ENCODE results near the gene GRM1. TPM values are rescaled to one million over a fixed set of nuclear protein-coding genes. Genes with fewer than 3 reads are reported as not detected.

Gene GRM1
- polyA plus RNA-seq, 2 of the 4 experiments (the other 2 are of a cell fraction) = 0.04 TPM; not detected in 1

- CTCF ChIA-PET = interaction anchor here (0.8 kb wide), 1 partner anchor 166 kb away, joined by 5 read pairs; no protein-coding TSS in a partner anchor
- peak; percentile 9 to 60 for DNase-seq (ENCODE audit: low read depth in 1 of 2, low spot score in 1 of 2)
- no peaks in the 10 kb centered on the region for H3K9me3 ChIP-seq
- WGBS (ENCODE audit: missing lambda C conversion rate) = 9% methylated on average over 8 of the region's 8 CpGs
- POLR2A ChIA-PET = no interaction called here
- TF ChIP-seq MAFK (IDR thresholded peaks at IDR 0.05; ENCODE audit: partially characterized antibody) = peak; percentile 99
- TF ChIP-seq CBX2 (IDR thresholded peaks at IDR 0.05; ENCODE audit: borderline replicate concordance, low read depth) = no peak
- TF ChIP-seq NFE2L2 (conservative IDR thresholded peaks at IDR 0.05; ENCODE audit: low read length) = peak; percentile 84
- TF ChIP-seq FOSL2 (IDR thresholded peaks at IDR 0.05) = no peak
- TF ChIP-seq FOSL2 (CRISPR knock-in tag; IDR thresholded peaks at IDR 0.05) = peak; percentile 79
- no peak for TF ChIP-seq USF2 (IDR thresholded peaks at IDR 0.05)
- TF ChIP-seq JUNB (IDR thresholded peaks at IDR 0.05) = peak; percentile 74
- peak in 1 of 2 experiments; percentile 52; a peak in 1 of 4 replicates for TF ChIP-seq CEBPB (IDR thresholded peaks at IDR 0.05)
- no peak for TF ChIP-seq NPAS2 (CRISPR knock-in tag; IDR thresholded peaks at IDR 0.05; ENCODE audit: borderline replicate concordance)
- no peak for TF ChIP-seq SREBF2 (IDR thresholded peaks at IDR 0.05)
- TF ChIP-seq PBX3 (IDR thresholded peaks at IDR 0.05) = no peak
- TF ChIP-seq RAD21 (conservative IDR thresholded peaks at IDR 0.05 in 1 of 2, IDR thresholded peaks at IDR 0.05 in 1 of 2) = 0 out of 5 replicates have a peak, but pooled peaks of 1 of the 2 experiments have one; percentile 16
- TF ChIP-seq CHD2 (IDR thresholded peaks at IDR 0.05; ENCODE audit: low read length, partially characterized antibody) = no peak
- no peak for TF ChIP-seq EHF (CRISPR knock-in tag; IDR thresholded peaks at IDR 0.05)
- no peak for TF ChIP-seq RARB (CRISPR knock-in tag; IDR thresholded peaks at IDR 0.05)
- TF ChIP-seq GATA3 (IDR thresholded peaks at IDR 0.05; ENCODE audit: borderline replicate concordance) = peak; percentile 51; the same call in 1 of the 2 replicates
- ATAC-seq = peak; percentile 78 to 82
- H3K4me3 ChIP-seq = peak overlapping the region; percentile 28; the same call in 2 of the 3 replicates
- peak overlapping the region; percentile 63 to 75 for H3K27ac ChIP-seq
- FAIRE-seq = no peak
- H3K4me2 ChIP-seq = peak overlapping the region; percentile 75
- peaks cover 37% of the 10 kb centered on the region for H3K4me1 ChIP-seq
These were observed 328.9 kb downstream of the GRM1 start for GRCh38 chr6:146357578-146358430.

- peak overlapping the region; percentile 60 to 63; a peak in 5 of 6 replicates for H3K27ac ChIP-seq
- peak overlapping the region; percentile 75 for H3K4me2 ChIP-seq
- POLR2A ChIA-PET = no interaction called here
- peaks cover 37% of the 10 kb centered on the region for H3K4me1 ChIP-seq
- peak overlapping the region; percentile 28; the same call in 2 of the 3 replicates for H3K4me3 ChIP-seq
- ATAC-seq (peak; percentile 62 to 67), DNase-seq (ENCODE audit: low read depth in 1 of 2, low spot score in 1 of 2) (peak in 1 of 2 experiments; percentile 37), FAIRE-seq (no peak)
- CTCF ChIA-PET = interaction anchor here (0.8 kb wide), 1 partner anchor 165 kb away, joined by 5 read pairs; no protein-coding TSS in a partner anchor
- TF ChIP-seq PBX3 (IDR thresholded peaks at IDR 0.05) (no peak), CBX2 (IDR thresholded peaks at IDR 0.05; ENCODE audit: borderline replicate concordance, low read depth) (no peak), FOSL2 (IDR thresholded peaks at IDR 0.05) (no peak), FOSL2 (CRISPR knock-in tag; IDR thresholded peaks at IDR 0.05) (peak; percentile 54; the same call in 1 of the 2 replicates), EP300 (IDR thresholded peaks at IDR 0.05) (no peak), EHMT2 (IDR thresholded peaks at IDR 0.05; ENCODE audit: low read depth) (no peak), MAFK (IDR thresholded peaks at IDR 0.05; ENCODE audit: partially characterized antibody) (no peak), MAX (IDR thresholded peaks at IDR 0.05) (no peak), EHF (CRISPR knock-in tag; IDR thresholded peaks at IDR 0.05) (no peak), CBX8 (IDR thresholded peaks at IDR 0.05) (no peak)
- WGBS (ENCODE audit: missing lambda C conversion rate) = 19% methylated on average over 3 of the region's 3 CpGs
- H3K9me3 ChIP-seq = no peaks in the 10 kb centered on the region
These were observed 329.7 kb downstream of the GRM1 start for GRCh38 chr6:146358431-146359046.

All from A549 (cell line).